ENCODE data around the gene ELK4. TPM values are rescaled to one million over a fixed set of nuclear protein-coding genes. Genes with fewer than 3 reads are reported as not detected.

ELK4 gene
- total RNA-seq, 1 experiment from 2014 or later, result 39.0 TPM

GRCh38 chr1:205599669-205600042 lies 32.2 kb downstream of the ELK4 start (continued):
- no peak for TF ChIP-seq ZNF532 (CRISPR knock-in tag; IDR thresholded peaks at IDR 0.05; ENCODE audit: borderline replicate concordance)
- TF ChIP-seq CTCF (IDR thresholded peaks at IDR 0.05), result no peak
- no peak for TF ChIP-seq ZNF423 (CRISPR knock-in tag; IDR thresholded peaks at IDR 0.05)

GRCh38 chr1:205598841-205599668 lies 32.8 kb downstream of the ELK4 start:
- no peaks in the 10 kb centered on the region for H3K27me3 Mint-ChIP-seq (ENCODE audit: low read depth)
- DNase-seq (ENCODE audit: low spot score) (no peak), ATAC-seq (no peak)
- ChIA-PET POLR2A (no interaction called here), CTCF (interaction anchor here (2.0 to 2.3 kb wide), 2 partner anchors 10 to 59 kb away, joined by 7 read pairs; no protein-coding TSS in a partner anchor)
- H3K9me3 Mint-ChIP-seq, result no peaks in the 10 kb centered on the region
- H3K27ac Mint-ChIP-seq, result peak overlapping the region; percentile 58; the same call in 1 of the 2 replicates
- no peak overlapping the region for H3K4me3 Mint-ChIP-seq
- peaks cover 11% of the 10 kb centered on the region for H3K36me3 Mint-ChIP-seq
- no peaks in the 10 kb centered on the region for H3K4me1 Mint-ChIP-seq
- no peak for TF ChIP-seq ZBTB43 (CRISPR knock-in tag; IDR thresholded peaks at IDR 0.05)
- no peak for TF ChIP-seq CREB1 (CRISPR knock-in tag; IDR thresholded peaks at IDR 0.05)
- no peak for TF ChIP-seq NR1H2 (CRISPR knock-in tag; IDR thresholded peaks at IDR 0.05)
- TF ChIP-seq TCF7 (CRISPR knock-in tag; IDR thresholded peaks at IDR 0.05; ENCODE audit: low read depth), result no peak
- no peak for TF ChIP-seq NFATC4 (CRISPR knock-in tag; IDR thresholded peaks at IDR 0.05)
- TF ChIP-seq ATF3 (CRISPR knock-in tag; conservative IDR thresholded peaks at IDR 0.05), result no peak
- TF ChIP-seq HMGXB4 (CRISPR knock-in tag; IDR thresholded peaks at IDR 0.05), result no peak
- no peak for TF ChIP-seq ZNF423 (CRISPR knock-in tag; IDR thresholded peaks at IDR 0.05)
- no peak for TF ChIP-seq FOXP1 (CRISPR knock-in tag; IDR thresholded peaks at IDR 0.05; ENCODE audit: borderline replicate concordance)
- no peak for TF ChIP-seq ATF1 (CRISPR knock-in tag; IDR thresholded peaks at IDR 0.05)
- no peak for TF ChIP-seq CBFB (CRISPR knock-in tag; IDR thresholded peaks at IDR 0.05; ENCODE audit: low read depth)
- no peak for TF ChIP-seq NR3C1 (CRISPR knock-in tag; conservative IDR thresholded peaks at IDR 0.05; ENCODE audit: low read depth)
- TF ChIP-seq USF1 (CRISPR knock-in tag; IDR thresholded peaks at IDR 0.05), result no peak
- TF ChIP-seq MYBL2 (CRISPR knock-in tag; IDR thresholded peaks at IDR 0.05), result no peak
- TF ChIP-seq TEAD1 (CRISPR knock-in tag; IDR thresholded peaks at IDR 0.05), result no peak
- TF ChIP-seq ZNF219 (CRISPR knock-in tag; IDR thresholded peaks at IDR 0.05; ENCODE audit: borderline replicate concordance), result no peak
- TF ChIP-seq ZNF512 (CRISPR knock-in tag; IDR thresholded peaks at IDR 0.05; ENCODE audit: borderline replicate concordance), result no peak
- no peak for TF ChIP-seq KAT7 (CRISPR knock-in tag; IDR thresholded peaks at IDR 0.05; ENCODE audit: borderline replicate concordance)

Measured in WTC11 (cell line).